MV-4-11 (cell line): Measurements from ENCODE around the gene SRCIN1.

Experiments used
- DNase-seq: peaks from one replicate; lab custom pipeline; 2025; lab: John Stamatoyannopoulos, UW

The SRCIN1 gene

DNA sequence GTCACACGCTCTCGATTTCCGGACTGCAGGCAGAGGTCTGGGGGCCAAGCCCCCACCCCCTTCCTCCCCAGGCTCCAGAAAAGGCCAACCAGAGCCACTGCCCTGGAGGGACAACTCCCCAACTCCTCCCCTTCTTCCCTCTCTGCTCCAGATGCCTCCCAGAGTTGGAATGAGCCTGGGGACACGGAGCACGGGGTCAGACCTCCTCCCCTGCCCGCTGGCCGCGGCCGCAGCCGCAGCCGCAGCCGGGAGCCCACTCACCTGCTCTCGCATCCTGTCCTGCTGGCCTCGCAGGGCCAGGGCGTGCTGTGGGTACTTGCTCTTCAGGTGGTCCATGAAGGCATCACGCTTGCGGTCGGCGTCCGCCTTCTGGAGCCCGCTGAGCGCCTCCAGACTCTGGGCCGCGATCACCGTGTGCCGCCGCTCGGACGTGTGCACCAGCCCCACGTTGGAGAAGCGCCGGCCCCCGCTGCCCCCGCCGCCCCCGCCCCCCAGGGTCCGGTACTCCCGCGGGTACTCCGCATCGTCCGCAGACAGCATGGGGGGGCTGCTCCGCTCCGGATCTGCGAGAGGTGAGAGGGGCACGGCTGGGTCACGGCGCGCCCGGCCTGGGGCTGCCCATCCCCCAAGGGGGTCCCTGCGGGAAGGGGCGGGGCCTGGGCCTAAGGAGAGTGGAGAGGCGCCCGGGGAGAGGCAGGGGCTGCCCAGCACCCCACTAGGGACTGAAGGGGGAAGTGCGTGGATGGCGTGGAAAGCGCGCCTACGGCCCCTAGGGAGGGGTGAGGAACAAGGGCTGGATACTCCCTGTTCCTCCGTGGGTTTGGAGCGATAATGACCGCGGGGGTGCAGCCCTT, 27.3 kb downstream of the SRCIN1 start:
- no peak for DNase-seq

DNA sequence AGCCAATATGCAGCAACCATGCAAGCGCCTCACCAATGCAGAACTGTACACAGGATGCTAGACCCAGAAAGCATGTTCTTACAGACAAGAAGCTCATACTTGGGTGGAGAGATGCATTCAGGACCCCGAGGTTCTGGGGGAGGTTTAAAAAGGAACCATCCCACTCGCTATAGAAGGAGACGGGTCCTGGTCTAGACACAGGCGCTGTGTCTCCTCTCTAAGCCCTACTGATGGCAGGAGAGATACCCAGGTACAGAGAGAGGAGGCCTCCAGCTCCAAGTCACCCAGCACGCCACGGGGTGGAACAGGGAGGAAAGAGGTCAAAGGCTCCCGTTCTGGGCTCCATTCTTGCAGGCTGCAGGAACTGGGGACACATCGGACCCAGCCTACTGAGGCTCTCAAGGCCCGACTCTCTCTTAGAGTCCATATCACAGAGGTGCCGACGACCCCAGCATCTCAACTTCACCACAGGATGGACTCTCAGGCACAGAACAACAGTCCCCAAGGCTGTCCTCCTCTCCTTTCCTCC, 28.0 kb downstream of the SRCIN1 start:
- DNase-seq: no peak

DNA sequence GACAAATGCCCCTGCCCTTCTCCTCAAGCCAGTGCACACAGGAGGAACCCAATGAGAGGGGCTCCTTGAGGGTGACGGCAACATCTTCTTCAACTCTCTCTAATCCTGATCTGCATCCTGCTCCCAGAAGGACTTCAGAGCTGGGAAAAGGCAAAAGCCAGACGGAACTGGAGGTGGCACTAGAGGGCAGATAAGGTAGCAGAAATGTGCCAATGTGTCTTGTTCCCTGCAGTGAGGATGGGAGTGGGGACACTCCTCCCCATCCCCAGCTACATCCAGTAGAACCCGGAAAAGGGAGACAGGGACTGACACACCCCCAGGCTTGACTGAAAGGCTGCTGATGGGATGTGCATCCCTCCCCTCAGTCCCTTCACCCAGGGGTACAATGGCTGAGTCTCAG, 28.5 kb downstream of the SRCIN1 start:
- DNase-seq: no peak

DNA sequence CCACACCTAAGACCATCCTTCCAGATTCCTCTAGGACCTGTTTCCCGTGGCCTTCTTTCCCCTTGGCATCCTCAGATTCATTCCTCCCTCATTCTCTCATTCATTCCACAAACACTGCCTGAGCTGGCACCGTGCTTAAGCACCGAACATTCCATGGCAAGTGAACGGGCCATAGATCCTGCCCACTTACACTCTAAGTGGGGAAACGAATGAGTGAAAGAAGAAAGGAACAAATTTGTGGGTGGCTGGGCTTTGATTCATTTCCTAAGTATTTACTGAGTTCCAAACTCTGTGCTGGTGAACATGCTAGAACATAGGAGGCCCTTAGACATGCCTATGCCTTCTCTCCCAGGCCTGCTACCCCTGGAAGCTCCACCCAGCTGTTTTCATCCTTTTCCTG, 30.0 kb downstream of the SRCIN1 start:
- no peak for DNase-seq

DNA sequence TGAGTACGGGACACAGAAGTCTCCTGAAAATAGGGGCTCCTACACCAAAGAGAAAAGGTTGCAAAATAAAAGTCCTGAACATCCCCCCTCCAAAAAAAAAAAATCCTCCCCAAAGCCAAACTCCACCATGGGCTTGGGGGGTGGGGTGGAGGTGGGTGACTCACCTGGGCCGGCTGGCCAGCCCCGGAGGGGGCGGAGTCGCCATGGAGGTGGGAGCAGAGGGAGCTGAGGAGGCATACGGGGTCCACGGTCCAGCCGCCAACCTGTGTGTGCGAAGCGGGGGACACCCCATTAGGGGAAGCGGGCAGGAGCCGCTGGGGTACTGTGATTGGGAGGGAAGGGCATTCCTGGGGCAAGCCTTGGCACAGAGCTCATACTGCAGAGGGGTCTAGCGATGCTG, 31.0 kb downstream of the SRCIN1 start:
- no peak for DNase-seq

DNA sequence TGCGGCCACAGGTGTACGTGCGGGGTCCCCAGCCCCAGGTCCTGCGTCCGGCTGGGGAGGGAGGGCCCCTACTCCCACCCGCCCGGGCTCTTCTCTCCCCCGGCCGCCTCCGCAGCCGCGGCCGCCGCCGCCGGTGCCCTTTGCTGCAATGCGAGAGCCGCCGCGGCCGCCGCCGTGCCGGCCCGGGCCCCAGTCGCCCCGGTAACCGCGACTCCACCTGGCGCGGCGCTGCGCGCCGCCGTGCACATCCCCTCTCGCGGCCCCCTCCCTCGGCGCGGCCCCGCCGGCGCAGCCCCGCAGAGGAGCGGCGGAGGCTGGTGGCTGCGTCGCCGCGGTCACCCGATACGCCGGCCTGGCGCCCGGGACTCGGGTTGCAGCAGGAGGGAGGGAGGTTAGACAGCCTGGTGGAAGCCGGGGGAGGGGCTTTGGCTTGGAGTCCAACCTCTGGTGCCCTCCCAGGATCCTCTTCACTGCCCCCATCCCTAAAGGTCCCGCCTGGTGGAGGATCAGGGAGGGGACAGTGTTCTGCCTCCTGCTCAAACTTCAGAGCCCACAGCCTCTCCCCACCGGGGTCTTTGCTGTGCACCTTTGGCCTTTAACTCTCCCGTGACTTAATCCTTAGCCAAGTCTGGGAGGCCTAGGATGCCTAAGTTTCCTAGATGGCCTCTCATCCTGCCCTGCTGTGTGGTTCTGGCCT, 32.9 kb downstream of the SRCIN1 start:
- no peak for DNase-seq

DNA sequence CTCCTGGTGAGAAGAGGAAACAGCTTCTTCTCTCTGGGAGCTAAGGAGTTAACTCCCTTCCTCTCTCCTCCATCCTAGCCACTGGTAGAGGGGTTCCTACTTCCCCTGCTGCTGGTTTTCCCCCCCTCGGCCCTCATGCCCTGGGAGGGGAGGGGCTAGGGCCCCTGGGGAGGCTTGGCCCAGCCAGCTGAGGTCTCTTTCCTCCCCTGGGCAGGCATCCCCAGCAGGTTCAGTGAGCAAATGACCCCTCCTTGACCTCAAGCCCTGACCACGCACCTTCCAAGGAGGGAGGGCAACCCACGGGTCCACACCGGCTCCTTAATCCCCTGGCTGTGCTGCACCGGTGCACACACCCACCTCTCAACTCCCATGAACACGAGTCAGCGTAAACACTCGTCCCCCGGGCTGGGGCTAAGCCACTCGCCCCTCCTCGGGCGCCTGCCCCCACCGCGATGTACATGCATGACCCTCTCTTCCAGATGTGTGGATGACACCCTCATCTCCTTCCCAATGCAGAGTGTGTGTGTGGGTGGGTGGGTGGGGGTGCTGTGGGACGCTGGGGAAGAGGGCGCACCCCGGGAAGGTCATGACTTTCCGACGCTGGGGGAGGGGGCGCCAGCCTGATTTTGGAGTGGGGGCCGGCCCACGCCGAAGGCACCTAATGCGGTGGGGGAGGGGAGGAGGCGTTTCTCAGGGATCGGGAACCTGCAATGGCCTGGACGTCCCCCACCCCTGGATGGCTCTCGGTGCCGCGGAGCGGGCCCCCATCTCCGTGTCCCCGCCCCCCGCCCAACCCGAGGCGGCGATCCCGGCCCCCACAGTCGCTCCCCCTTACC, 33.7 kb downstream of the SRCIN1 start:
- DNase-seq: peak; percentile 44

DNA sequence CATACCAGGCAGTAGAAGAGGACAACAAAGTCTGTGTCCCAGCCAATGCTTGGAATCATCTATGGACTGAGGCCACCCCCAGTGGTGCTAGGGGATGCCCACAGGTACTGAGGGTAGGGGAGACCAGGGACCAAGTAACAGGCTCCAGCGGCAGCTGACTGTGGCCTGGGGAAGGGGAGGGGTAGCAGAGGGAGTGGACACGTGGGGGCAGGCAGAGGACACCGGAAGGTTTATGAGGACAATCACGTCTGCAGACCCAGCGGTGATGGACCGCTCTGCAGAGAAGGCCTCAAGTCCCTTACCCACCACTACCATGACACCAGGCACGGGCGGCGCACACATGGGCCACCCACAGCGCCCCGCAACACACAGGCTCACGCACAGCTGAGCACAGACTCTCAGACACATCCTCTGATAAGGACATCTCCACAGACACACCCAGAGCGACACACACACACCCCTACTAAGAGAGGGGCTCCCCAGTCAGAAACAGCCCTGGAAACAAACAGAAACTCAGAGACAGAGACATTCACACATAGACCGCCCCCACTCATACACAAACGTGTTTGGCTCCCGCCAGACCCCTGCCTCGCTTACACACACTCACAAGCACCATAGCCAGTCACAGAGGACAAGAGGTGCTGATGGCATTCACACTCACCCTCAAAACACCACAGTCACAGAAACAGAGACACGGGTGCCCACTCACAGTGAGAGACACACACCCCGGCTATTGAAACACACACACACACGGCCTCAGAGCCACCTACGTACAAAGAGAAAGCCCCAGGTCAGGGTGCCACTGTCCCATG, 35.8 kb downstream of the SRCIN1 start:
- DNase-seq: no peak

DNA sequence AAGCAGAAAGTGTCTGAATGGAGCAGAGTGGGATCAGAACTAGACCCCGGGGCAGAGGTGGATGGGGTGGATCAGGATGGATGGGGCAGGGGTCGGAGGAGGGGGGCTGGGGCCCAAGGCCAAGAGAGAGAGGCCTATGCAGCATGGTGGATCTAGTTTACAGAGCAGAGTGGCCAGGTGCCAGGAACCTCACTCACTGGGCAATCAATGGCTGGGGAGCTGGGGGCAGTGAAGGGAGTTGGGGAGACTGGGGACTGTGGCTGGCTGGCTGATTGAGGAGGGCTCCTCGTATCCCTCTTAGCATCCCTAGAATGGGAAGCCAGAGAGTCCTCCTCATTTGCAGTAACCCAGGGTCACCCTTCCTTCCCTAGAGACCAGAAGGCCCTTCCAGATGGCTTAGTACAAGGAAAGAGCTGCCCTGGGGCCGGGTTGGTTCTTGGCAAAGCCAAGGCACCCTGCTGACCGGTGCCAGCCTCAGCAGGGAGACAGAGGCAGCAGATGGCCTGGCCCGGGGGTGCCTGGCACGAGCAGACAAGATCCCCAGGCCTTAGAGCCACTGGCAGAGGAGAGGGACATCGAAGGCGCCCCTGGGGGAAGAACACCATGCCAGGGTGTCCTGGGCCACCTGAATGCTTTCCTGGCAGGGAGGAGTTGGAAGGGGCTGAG, 36.8 kb downstream of the SRCIN1 start:
- no peak for DNase-seq

DNA sequence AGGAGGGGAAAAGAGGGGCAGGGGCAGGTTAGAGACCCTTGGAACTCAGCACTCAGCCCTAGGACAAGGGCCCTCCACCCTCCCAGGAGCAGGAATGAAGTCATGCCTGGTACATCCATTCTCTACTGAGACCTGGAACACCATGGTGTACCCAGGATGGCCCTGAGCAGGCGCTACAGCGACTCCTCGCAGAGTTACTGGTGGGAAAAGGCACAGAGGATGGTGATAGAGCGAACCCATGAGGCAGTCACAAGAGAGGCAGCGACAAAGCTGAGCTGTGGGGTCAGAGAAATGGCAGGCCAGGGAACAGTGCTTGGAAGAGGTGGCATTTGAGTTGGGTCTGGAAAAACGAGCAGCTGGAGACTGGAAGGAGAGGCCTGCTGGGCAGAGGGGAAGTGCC, 37.5 kb downstream of the SRCIN1 start:
- DNase-seq: no peak

DNA sequence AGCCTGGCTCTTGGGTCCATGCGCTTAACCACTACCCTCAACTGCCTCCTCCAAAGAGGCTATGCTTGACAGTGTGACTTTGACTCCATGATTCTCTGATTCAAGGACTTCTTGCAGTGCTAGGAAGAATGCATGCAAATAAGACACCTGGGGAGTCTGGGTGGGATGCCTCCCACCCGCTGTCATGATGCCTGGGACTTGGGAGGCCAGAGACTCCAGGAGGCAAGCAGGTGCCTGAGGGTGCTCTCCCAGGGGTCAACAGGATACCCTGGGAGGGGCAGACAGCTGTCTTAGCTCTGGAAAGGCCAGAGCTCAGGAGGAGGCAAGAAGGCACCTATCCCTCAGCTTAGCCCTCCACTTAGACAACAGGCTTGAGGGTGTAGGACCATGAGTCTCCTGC, 38.4 kb downstream of the SRCIN1 start:
- no peak for DNase-seq

DNA sequence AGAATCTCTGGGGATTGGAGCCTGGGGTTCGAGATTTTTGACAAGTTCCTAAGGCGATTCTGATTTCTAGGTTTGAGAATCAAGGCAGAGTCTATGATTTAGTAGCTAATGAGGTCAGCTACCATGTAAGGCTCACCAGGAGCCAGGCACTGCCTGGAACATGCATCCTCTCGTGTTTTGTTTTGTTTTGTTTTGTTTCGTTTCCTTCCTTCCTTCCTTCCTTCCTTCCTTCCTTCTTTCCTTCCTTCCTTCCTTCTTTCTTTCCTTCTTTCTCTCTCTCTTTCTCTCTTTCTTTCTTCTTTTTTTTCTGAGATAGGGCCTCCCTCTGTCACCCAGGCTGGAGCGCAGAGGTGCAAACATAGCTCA, 39.1 kb downstream of the SRCIN1 start:
- no peak for DNase-seq

DNA sequence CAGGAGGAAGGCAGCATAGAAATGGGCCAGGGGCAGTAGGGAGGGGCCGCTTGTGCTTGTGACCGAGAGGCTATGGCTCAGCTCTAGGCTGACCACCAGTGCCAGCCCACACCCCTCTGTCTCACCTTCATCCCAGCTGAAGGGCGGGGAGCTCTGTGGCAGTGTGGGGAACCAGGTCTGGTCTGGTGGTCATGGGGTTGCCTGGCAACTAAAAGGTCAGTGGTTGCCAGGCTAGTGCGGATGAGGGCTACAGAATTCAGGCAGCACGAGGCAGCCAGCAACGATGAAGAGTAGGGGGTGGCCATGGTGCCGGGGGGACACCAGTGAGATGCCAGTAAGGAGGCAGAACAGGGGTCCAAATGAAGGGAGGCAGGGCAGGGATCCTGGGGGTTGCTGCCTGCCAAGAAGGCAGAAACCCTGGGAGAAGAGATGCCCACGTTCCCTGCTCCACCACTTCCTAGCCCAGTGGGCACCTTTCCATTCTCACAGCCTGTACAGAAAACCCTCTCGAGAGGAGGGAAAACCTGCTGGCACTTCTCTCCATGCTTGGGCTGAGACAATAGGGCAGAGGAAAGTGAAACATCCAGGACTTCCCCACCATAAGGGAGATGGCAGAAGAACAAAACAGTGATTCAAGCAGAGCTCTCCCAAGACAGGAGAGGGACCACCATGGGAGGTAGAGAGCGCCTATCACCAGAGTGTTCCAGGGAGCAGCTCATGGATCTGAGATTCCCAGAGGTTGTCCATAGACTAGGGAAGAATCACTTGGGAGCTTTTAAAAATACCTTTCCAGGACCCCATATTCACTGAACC, 39.7 kb downstream of the SRCIN1 start:
- no peak for DNase-seq

DNA sequence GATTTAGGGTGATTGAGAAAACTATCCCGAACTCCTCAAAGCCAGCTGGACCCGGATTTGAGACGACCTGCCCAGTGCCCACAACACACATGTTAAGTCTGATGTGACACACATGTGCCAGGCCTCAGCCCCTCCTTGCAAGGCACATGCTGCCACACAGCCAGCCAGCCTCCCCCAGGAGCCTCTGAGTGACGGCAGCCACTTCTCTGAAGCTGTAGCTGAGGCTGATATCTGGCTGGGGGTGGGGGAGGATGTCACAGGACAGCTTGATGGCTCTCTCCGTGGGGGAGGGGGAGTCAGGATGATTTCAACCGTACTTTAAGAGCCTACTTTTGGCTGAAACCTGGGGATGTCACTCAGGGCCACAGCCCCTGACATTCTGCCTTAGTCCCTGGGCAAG, 40.9 kb downstream of the SRCIN1 start:
- DNase-seq: no peak

DNA sequence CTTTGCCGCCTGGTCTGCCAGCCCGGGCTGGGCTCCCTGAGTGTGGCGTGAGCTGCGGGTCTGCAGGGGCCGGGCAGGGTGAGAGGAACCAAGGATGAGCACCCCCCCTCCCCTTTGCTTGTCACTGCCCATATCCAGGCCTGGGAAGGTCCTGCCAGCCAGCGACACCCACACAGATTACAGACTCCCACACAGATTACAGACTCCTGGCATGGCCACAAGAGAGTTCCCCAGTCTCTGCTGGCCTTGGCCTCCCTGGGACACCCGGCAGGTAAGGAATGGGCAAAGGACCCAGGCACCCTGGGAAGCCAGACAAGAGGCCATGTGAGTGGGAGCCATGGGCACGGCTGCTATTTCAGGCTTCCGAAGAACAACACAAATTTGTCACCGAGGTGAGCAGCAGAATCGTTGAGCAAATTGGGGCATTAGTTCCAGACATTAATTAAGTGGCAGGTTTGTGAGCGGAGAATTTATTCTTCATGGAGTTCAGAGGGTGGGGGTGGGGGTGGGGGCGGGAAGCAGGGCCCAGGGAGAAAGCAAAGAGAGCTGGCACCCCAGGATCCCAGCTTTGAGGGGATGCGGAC, 41.4 kb downstream of the SRCIN1 start:
- DNase-seq: no peak

DNA sequence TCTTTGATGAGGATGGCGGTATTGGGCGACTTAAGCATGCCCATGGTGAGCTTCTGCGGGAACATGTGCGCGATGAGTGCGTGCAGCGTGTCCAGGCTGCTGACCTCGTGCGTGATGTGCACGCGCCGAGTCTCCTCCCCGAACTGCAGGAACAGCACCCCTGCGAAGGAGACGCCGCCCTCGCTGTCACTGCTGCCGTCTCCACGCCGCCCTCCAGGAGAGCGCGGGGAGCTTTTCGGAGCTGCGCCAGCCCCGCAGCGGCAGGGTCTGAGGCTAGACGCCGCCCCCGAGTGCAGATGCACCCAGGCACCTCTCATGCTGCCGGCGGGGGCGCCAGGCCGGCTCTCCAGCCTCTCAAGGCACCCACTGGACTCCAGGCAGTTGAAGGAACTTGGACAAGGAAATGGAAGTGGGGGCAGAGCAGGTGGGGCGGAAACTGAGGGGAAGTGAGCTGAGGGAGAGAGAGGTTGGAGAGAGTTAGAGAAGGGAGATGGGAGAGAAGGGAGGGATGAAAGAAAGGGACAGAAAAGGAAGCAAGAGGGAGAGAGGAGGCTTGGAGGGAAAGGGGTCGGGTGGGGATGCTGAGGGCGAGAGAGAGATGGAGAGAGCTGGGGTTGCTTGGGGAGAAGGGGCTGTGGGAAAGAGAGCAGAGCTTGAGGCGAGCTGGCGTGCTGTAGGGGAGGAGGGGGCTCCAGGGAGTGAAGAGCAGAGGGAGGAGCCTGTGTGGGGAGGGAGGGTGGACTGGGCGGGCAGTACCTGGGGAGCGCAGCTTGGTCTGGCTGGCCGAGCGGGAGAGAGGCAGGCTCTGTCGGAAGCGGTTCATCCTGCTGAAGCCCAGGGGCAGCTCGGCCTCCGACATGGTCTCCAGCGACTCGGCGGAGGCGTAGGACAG, 42.1 kb downstream of the SRCIN1 start:
- DNase-seq: no peak

DNA sequence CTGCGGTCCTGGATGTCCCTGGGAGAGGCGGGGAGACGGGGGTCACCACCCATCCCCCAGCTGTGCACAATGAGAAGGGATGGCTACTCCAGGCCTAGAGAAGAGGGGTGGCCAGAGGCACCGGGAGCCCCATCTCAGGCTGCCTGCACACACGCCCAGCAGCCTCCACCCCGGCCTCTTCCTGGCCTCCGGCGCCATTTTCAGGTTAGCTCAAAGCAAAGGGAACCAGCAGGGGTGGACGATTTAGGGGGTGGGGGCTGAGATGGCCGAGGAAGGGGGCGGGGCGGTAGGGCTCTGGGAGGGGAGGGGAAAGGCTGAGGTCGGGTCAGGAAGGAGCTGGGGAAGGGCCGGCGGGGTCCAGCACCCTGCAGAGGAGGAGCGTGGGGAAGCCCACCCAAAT, 42.8 kb downstream of the SRCIN1 start:
- DNase-seq: no peak

DNA sequence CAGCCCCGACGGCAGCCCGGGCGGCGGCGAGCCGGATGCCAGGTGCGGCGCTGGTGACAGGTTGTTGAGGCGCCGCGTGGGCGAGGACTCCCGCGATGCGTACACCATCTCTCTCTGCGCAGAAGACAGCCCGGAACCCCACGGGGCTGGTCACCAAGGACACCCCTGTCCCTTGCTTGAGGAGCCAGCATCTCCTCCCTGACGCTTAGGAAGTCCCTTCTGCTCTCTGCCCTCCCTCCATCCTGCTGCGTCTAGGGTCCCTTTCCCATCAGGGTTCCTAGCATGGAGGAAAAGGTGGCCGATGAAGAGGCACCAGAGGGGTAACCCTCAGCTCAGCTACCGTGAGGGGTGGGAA, 43.6 kb downstream of the SRCIN1 start:
- no peak for DNase-seq
